GM10248 (cell line): ENCODE results near the gene MAN1A1.

Experiments used
- CTCF ChIA-PET: fragments of 300-600 bp; sonication (Branson Sonifier 250); formaldehyde crosslinking; extraction: SDS; loops from one replicate; lab custom pipeline; 2021; ENCODE audit warnings: antibody characterized with exemption; lab: Yijun Ruan, JAX
- POLR2A ChIA-PET: fragments of 350-650 bp; sonication (Branson Sonifier 250); formaldehyde crosslinking; extraction: SDS; loops from one replicate; lab custom pipeline; 2020; ENCODE audit warnings: antibody characterized with exemption; lab: Yijun Ruan, JAX
- DNase-seq: peaks from one replicate; pipeline ENCODE4 v3.0.0; 2012; ENCODE audit errors: extremely low spot score
- CTCF ChIP-seq: IDR thresholded peaks from 2 replicates; pipeline ENCODE4 v1.5.1; 2012; ENCODE audit warnings: mild to moderate bottlenecking, low read depth; ENCODE audit errors: extremely low read depth, missing control alignments, control extremely low read depth

The MAN1A1 gene

GRCh38 chr6:119204719-119205118, 144.8 kb downstream of the MAN1A1 start:
- no peak for DNase-seq
- CTCF ChIA-PET: interaction anchor here (0.9 to 1.1 kb wide), 3 partner anchors 11 to 28 kb away, joined by 3 read pairs; no protein-coding TSS in a partner anchor
- POLR2A ChIA-PET: no interaction called here
- no peak for TF ChIP-seq CTCF

- ChIA-PET POLR2A (no interaction called here), CTCF (interaction anchor here (2.2 kb wide), 1 partner anchor 10 kb away, joined by 10 read pairs; no protein-coding TSS in a partner anchor)
- no peak for DNase-seq
- TF ChIP-seq CTCF: no peak
Observed at GRCh38 chr6:119201480-119201879, 148.1 kb downstream of the MAN1A1 start.

DNA sequence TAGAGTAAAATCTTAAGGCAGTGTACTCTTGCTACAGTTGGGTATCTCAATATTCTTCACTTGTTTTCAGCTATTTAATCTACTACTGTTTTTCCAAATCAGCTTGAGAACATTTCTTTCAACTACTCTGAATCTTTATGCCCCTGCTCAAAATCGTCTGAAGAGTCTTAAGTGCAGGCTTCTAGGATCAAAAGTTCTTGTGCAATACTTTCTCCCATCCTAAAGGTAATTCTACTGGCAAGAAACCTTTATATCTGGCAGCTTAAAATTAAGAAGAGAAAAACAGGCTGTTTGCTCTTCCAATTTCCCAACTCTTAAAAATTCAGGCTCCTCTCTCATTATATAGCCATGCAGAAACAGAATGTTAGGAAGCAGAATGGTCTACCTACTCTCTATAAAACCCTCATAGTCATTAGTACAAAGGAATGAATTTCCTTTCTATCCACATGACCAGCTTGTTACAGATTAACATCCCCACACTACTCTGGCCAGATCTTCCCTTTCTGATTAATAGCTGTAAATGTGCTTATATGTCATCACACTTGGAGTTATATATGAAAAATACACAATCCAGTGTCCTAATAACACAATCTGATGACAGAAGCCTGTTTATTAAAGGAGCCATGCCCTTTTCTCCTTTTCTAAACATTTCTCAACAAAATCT, 148.9 kb downstream of the MAN1A1 start:
- POLR2A ChIA-PET: no interaction called here
- CTCF ChIA-PET: interaction anchor here (1.4 to 2.2 kb wide), 2 partner anchors 9 kb away, joined by 6 to 10 read pairs; no protein-coding TSS in a partner anchor
- no peak for TF ChIP-seq CTCF
- DNase-seq: no peak

- ChIA-PET POLR2A (interaction anchor here (0.5 kb wide), 1 partner anchor 11 kb away, joined by 6 read pairs; no protein-coding TSS in a partner anchor), CTCF (interaction anchor here (1.0 to 1.2 kb wide), 3 partner anchors 9 to 114 kb away, joined by 3 to 4 read pairs (median 3); no protein-coding TSS in a partner anchor)
- DNase-seq: no peak
- TF ChIP-seq CTCF: no peak
Observed at GRCh38 chr6:119197271-119197670, 152.3 kb downstream of the MAN1A1 start.

DNA sequence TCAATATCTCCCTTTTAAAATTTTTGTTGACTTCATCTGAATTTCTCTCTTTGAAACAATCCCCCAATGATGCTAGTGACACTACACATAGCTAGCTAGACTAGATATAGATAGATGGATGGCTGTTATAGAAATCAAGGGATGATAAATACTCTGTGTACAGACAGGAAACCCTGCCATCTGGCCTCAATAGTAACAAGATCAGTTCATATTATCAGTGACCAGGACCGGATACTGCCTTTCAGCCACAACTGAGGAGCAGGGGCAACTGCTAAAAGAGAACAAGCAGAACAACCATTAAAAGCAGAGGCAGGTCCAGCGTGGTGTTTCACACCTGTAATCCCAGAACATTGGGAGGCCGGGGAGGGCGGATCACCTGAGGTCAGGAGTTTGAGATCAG, 152.8 kb downstream of the MAN1A1 start:
- ChIA-PET CTCF (interaction anchor here (1.0 to 1.2 kb wide), 2 partner anchors 10 to 13 kb away, joined by 3 to 4 read pairs; no protein-coding TSS in a partner anchor), POLR2A (no interaction called here)
- DNase-seq: no peak
- TF ChIP-seq CTCF: no peak

- DNase-seq: no peak
- no peak for TF ChIP-seq CTCF
- POLR2A ChIA-PET: no interaction called here
- CTCF ChIA-PET: interaction anchor here (1.2 kb wide), 1 partner anchor 11 kb away, joined by 3 read pairs; no protein-coding TSS in a partner anchor
Observed at GRCh38 chr6:119195848-119196247, 153.7 kb downstream of the MAN1A1 start.
